ENCODE data around the gene TSPAN13.

- TF ChIP-seq, protein P1, sequence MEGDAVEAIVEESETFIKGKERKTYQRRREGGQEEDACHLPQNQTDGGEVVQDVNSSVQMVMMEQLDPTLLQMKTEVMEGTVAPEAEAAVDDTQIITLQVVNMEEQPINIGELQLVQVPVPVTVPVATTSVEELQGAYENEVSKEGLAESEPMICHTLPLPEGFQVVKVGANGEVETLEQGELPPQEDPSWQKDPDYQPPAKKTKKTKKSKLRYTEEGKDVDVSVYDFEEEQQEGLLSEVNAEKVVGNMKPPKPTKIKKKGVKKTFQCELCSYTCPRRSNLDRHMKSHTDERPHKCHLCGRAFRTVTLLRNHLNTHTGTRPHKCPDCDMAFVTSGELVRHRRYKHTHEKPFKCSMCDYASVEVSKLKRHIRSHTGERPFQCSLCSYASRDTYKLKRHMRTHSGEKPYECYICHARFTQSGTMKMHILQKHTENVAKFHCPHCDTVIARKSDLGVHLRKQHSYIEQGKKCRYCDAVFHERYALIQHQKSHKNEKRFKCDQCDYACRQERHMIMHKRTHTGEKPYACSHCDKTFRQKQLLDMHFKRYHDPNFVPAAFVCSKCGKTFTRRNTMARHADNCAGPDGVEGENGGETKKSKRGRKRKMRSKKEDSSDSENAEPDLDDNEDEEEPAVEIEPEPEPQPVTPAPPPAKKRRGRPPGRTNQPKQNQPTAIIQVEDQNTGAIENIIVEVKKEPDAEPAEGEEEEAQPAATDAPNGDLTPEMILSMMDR (IDR thresholded peaks at IDR 0.05; ENCODE audit: low read depth, low read length): no peak
- TF ChIP-seq EZH2phosphoT487 (IDR thresholded peaks at IDR 0.05; ENCODE audit: low read depth): no peak
Measured at GRCh38 chr7:16770657-16771329, 17.2 kb downstream of the TSPAN13 start.

Measured in OCI-LY3 (cell line).